Progenitor cell of endocrine pancreas (in vitro differentiated cells): ENCODE measurements around the gene NTMT1. TPM values are rescaled to one million over a fixed set of nuclear protein-coding genes. Genes with fewer than 3 reads are reported as not detected.
A peak's percentile ranks its signal among the peaks of the same experiment; 100 is the strongest.

Source experiments
- DNase-seq: peaks from one replicate; pipeline ENCODE4 v3.0.0; 2021; ENCODE audit warnings: low spot score; ENCODE audit not compliant: unreplicated experiment
- H3K27ac Mint-ChIP-seq: 2 replicates; pipeline ENCODE4 v1.8.0; 2021; ENCODE audit warnings: mild to moderate bottlenecking, moderate library complexity, mixed read lengths
- H3K27me3 Mint-ChIP-seq: 2 replicates; pipeline ENCODE4 v1.8.0; 2021; ENCODE audit warnings: mixed read lengths
- H3K36me3 Mint-ChIP-seq: 2 replicates; pipeline ENCODE4 v1.8.0; 2022; ENCODE audit warnings: mixed read lengths; ENCODE audit not compliant: insufficient read depth
- H3K4me1 Mint-ChIP-seq: 2 replicates; pipeline ENCODE4 v1.8.0; 2021; ENCODE audit warnings: low read depth, mixed read lengths
- H3K4me3 Mint-ChIP-seq: 2 replicates; pipeline ENCODE4 v1.8.0; 2021; ENCODE audit warnings: low read depth, mild to moderate bottlenecking, moderate library complexity, mixed read lengths
- H3K9me3 Mint-ChIP-seq: 2 replicates; pipeline ENCODE4 v1.8.0; 2021; ENCODE audit warnings: low read depth, mixed read lengths
- CTCF ChIP-seq: fragments of 200-600 bp; sonication (generic); IDR thresholded peaks from one replicate; pipeline ENCODE4 v1.5.0; 2021; ENCODE audit warnings: antibody characterized with exemption, mild to moderate bottlenecking; ENCODE audit not compliant: unreplicated experiment
- total RNA-seq: library from RNA; stranded (reverse); gene quantifications from 2 replicates; pipeline ENCODE4 v1.2.1, GENCODE V29; 2021

The NTMT1 gene
- total RNA-seq, 1 donor from 2014 or later = 26.8 TPM

- TF ChIP-seq CTCF = no peak
- Mint-ChIP-seq H3K4me3 (no peak overlapping the region), H3K4me1 (peaks cover 18% of the 10 kb centered on the region), H3K9me3 (no peaks in the 10 kb centered on the region), H3K36me3 (no peaks in the 10 kb centered on the region), H3K27ac (no peak overlapping the region), H3K27me3 (peaks cover 14% of the 10 kb centered on the region)
- no peak for DNase-seq
Observed at GRCh38 chr9:129623331-129623730, 2.6 kb upstream of the NTMT1 start.

GRCh38 chr9:129624168-129624759 is 1.7 kb upstream of the NTMT1 start:
- Mint-ChIP-seq H3K27ac (peak overlapping the region; percentile 84), H3K36me3 (no peaks in the 10 kb centered on the region), H3K9me3 (no peaks in the 10 kb centered on the region), H3K27me3 (peaks cover 7% of the 10 kb centered on the region), H3K4me3 (peak overlapping the region; percentile 67), H3K4me1 (peaks cover 18% of the 10 kb centered on the region)
- peak; percentile 71 for TF ChIP-seq CTCF
- DNase-seq = peak; percentile 56

GRCh38 chr9:129624947-129625346 is 1.0 kb upstream of the NTMT1 start:
- no peak overlapping the region for H3K27ac Mint-ChIP-seq
- no peaks in the 10 kb centered on the region for H3K9me3 Mint-ChIP-seq
- no peaks in the 10 kb centered on the region for H3K36me3 Mint-ChIP-seq
- H3K4me1 Mint-ChIP-seq = peaks cover 17% of the 10 kb centered on the region
- no peak for DNase-seq
- no peak for TF ChIP-seq CTCF
- H3K27me3 Mint-ChIP-seq = peaks cover 7% of the 10 kb centered on the region
- peak overlapping the region; percentile 86 for H3K4me3 Mint-ChIP-seq

- Mint-ChIP-seq H3K27me3 (no peaks in the 10 kb centered on the region), H3K27ac (peak overlapping the region; percentile 65), H3K36me3 (no peaks in the 10 kb centered on the region), H3K9me3 (no peaks in the 10 kb centered on the region), H3K4me1 (peaks cover 17% of the 10 kb centered on the region), H3K4me3 (peak overlapping the region; percentile 86)
- TF ChIP-seq CTCF = no peak
- no peak for DNase-seq
Observed at GRCh38 chr9:129626625-129627284, 792 bp downstream of the NTMT1 start.

- peak overlapping the region; percentile 23 for H3K27ac Mint-ChIP-seq
- H3K4me3 Mint-ChIP-seq = peak overlapping the region; percentile 86
- H3K4me1 Mint-ChIP-seq = peaks cover 17% of the 10 kb centered on the region
- H3K9me3 Mint-ChIP-seq = no peaks in the 10 kb centered on the region
- no peak for TF ChIP-seq CTCF
- H3K27me3 Mint-ChIP-seq = no peaks in the 10 kb centered on the region
- peaks cover 2% of the 10 kb centered on the region for H3K36me3 Mint-ChIP-seq
- DNase-seq = no peak
Observed at GRCh38 chr9:129627556-129628440, 1.8 kb downstream of the NTMT1 start.
